Astrocyte (in vitro differentiated cells and primary cell): ENCODE results near the gene ATP5IF1. TPM values are rescaled to one million over a fixed set of nuclear protein-coding genes. Genes with fewer than 3 reads are reported as not detected.

ENCODE experiments used
- DNase-seq: peaks from one replicate; pipeline ENCODE4 v3.0.0-alpha.2; 2010; ENCODE audit warnings: low read depth
- FAIRE-seq: peaks from 2 replicates; lab custom pipeline; 2011; peaks lifted over from hg19 to GRCh38; lab: Jason Lieb, UNC
- H2AFZ ChIP-seq: 2 replicates; pipeline ENCODE4 v1.6.0; 2012; ENCODE audit warnings: low read depth, low read length, inconsistent platforms
- H3K27ac ChIP-seq: 2 replicates; pipeline ENCODE4 v1.5.1; 2011; ENCODE audit warnings: low read depth, low read length, inconsistent platforms
- H3K27me3 ChIP-seq: 2 replicates; pipeline ENCODE4 v1.6.0; 2011; ENCODE audit warnings: low read length, inconsistent platforms; ENCODE audit not compliant: insufficient read depth
- H3K36me3 ChIP-seq: 2 replicates; pipeline ENCODE4 v1.5.1; 2011; ENCODE audit warnings: low read length, inconsistent platforms; ENCODE audit not compliant: insufficient read depth
- H3K4me1 ChIP-seq: 2 replicates; pipeline ENCODE4 v1.5.1; 2011; ENCODE audit warnings: low read length, inconsistent platforms; ENCODE audit not compliant: insufficient read depth
- H3K4me2 ChIP-seq: 2 replicates; pipeline ENCODE4 v1.6.0; 2012; ENCODE audit warnings: low read length, inconsistent platforms
- H3K4me3 ChIP-seq: 2 replicates; pipeline ENCODE4 v1.5.1; 2011; ENCODE audit warnings: low read depth, mild to moderate bottlenecking, low read length, inconsistent platforms; ENCODE audit not compliant: insufficient read depth
- H3K79me2 ChIP-seq: 2 replicates; pipeline ENCODE4 v1.6.0; 2012; ENCODE audit warnings: mild to moderate bottlenecking, low read length, inconsistent platforms; ENCODE audit not compliant: insufficient read depth
- H3K9ac ChIP-seq: 2 replicates; pipeline ENCODE4 v1.6.0; 2012; ENCODE audit warnings: mild to moderate bottlenecking, low read length, inconsistent platforms
- H3K9me3 ChIP-seq: 2 replicates; pipeline ENCODE4 v1.5.1; 2012; ENCODE audit warnings: low read depth, mild to moderate bottlenecking, low read length, inconsistent platforms; ENCODE audit not compliant: insufficient read depth
- H4K20me1 ChIP-seq: 2 replicates; pipeline ENCODE4 v1.6.0; 2012; ENCODE audit warnings: low read length, inconsistent platforms; ENCODE audit not compliant: insufficient read depth
- H3K27ac Mint-ChIP-seq: one replicate; pipeline ENCODE4 v1.8.0; 2021; ENCODE audit warnings: mild to moderate bottlenecking, mixed read lengths; ENCODE audit not compliant: unreplicated experiment
- H3K27me3 Mint-ChIP-seq: one replicate; pipeline ENCODE4 v1.8.0; 2021; ENCODE audit warnings: low read depth, mixed read lengths; ENCODE audit not compliant: unreplicated experiment
- H3K36me3 Mint-ChIP-seq: one replicate; pipeline ENCODE4 v1.8.0; 2021; ENCODE audit warnings: low read depth, mixed read lengths; ENCODE audit not compliant: unreplicated experiment
- H3K4me1 Mint-ChIP-seq: one replicate; pipeline ENCODE4 v1.8.0; 2021; ENCODE audit warnings: low read depth, mixed read lengths; ENCODE audit not compliant: unreplicated experiment
- H3K4me3 Mint-ChIP-seq: one replicate; pipeline ENCODE4 v1.8.0; 2021; ENCODE audit warnings: mild to moderate bottlenecking, moderate library complexity, mixed read lengths; ENCODE audit not compliant: unreplicated experiment
- H3K9me3 Mint-ChIP-seq: one replicate; pipeline ENCODE4 v1.8.0; 2021; ENCODE audit warnings: mild to moderate bottlenecking, mixed read lengths; ENCODE audit not compliant: unreplicated experiment
- EZH2 ChIP-seq: IDR thresholded peaks from 2 replicates; pipeline ENCODE4 v1.6.1; 2012; ENCODE audit warnings: mild to moderate bottlenecking, low read length, inconsistent platforms; ENCODE audit not compliant: insufficient read depth
- total RNA-seq: library from RNA; stranded (reverse); gene quantifications from 2 replicates; pipeline ENCODE4 v1.2.1, GENCODE V29; 2021
- TF ChIP-seq, protein P1 (sequence below): IDR thresholded peaks from 2 replicates; pipeline ENCODE4 v1.5.1; 2011; ENCODE audit warnings: low read depth, mild to moderate bottlenecking, inconsistent platforms, low read length, moderate library complexity; ENCODE audit not compliant: insufficient read depth

The ATP5IF1 gene
- total RNA-seq, 1 donor from 2014 or later = 160 TPM

DNA sequence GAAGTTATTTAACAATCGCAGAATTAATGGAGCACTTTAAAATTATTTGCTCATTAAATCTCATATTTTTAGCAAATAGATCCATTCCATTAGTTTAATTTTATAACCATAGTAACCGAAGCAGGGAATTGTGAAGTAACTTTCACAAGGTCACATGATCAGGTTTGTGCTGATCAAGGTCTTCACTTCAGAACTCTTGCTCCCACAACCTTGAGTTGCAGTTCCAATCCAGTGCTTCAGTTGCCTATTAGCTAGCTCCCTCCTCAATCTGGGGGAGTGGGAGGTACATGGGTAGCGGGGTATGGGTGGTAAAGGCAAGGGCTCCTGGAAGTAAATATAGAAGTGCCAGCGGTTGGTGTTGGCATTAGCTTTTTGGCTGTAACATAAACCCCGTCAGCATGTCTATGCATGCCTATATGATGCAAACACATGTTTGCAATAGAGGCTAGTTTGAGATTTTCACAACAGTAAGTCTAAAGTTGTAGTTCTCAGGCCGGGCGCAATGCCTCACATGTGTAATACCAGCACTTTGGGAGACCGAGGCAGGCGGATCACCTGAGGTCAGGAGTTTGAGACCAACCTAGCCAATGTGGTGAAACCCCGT lies 5.8 kb downstream of the ATP5IF1 start:
- no peak for FAIRE-seq

DNA sequence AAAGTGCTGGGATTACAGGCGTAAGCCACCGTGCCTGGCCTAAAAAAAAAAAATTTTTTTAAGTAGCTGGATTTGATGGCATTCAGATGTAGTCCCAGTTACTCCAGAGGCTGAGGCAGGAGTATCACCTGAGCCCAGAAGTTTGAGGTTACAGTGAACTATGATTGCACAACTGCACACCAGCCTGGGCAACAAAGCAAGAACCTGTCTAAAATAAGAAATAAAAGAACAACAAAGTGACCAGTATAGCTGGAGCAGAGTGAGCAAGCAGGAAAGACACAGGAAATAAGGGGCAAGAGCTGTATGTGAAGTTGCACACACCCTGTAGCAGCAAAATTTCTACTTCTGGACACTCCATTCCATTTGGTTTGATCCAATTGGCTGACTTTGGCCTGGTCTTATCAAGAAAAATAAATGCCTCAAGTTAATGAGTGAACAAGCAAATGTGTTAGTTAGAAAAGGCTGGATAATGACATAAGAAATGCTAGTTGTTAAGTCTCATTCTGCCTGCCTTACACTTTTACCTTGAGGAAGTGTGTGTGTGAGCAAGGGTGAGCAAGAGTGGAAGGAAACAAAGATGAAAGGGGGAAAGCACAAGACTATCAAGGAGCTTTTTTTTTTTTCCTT lies 7.9 kb downstream of the ATP5IF1 start:
- TF ChIP-seq, protein P1, sequence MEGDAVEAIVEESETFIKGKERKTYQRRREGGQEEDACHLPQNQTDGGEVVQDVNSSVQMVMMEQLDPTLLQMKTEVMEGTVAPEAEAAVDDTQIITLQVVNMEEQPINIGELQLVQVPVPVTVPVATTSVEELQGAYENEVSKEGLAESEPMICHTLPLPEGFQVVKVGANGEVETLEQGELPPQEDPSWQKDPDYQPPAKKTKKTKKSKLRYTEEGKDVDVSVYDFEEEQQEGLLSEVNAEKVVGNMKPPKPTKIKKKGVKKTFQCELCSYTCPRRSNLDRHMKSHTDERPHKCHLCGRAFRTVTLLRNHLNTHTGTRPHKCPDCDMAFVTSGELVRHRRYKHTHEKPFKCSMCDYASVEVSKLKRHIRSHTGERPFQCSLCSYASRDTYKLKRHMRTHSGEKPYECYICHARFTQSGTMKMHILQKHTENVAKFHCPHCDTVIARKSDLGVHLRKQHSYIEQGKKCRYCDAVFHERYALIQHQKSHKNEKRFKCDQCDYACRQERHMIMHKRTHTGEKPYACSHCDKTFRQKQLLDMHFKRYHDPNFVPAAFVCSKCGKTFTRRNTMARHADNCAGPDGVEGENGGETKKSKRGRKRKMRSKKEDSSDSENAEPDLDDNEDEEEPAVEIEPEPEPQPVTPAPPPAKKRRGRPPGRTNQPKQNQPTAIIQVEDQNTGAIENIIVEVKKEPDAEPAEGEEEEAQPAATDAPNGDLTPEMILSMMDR = no peak
- TF ChIP-seq EZH2 = no peak
- H3K9ac ChIP-seq = no peak overlapping the region
- H3K36me3 Mint-ChIP-seq = no peaks in the 10 kb centered on the region
- H3K27me3 Mint-ChIP-seq = no peaks in the 10 kb centered on the region
- DNase-seq (no peak), FAIRE-seq (no peak)
- peaks cover 6% of the 10 kb centered on the region for H3K79me2 ChIP-seq
- H3K27ac Mint-ChIP-seq = no peak overlapping the region
- H3K36me3 ChIP-seq = no peaks in the 10 kb centered on the region
- no peak overlapping the region for H3K27ac ChIP-seq
- H3K4me3 Mint-ChIP-seq = peak overlapping the region; percentile 10
- H3K9me3 ChIP-seq = no peaks in the 10 kb centered on the region
- peaks cover 17% of the 10 kb centered on the region for H3K4me1 Mint-ChIP-seq
- H2AFZ ChIP-seq = no peak overlapping the region
- no peak overlapping the region for H3K4me2 ChIP-seq
- no peaks in the 10 kb centered on the region for H4K20me1 ChIP-seq
- peaks cover 21% of the 10 kb centered on the region for H3K4me1 ChIP-seq
- no peaks in the 10 kb centered on the region for H3K9me3 Mint-ChIP-seq
- no peak overlapping the region for H3K4me3 ChIP-seq
- H3K27me3 ChIP-seq = no peaks in the 10 kb centered on the region

More for the DNA sequence above, 5.8 kb downstream of the ATP5IF1 start:
- no peaks in the 10 kb centered on the region for H3K9me3 ChIP-seq
- Mint-ChIP-seq H3K27ac (no peak overlapping the region), H3K4me3 (no peak overlapping the region), H3K27me3 (no peaks in the 10 kb centered on the region), H3K36me3 (no peaks in the 10 kb centered on the region), H3K9me3 (no peaks in the 10 kb centered on the region), H3K4me1 (peaks cover 4% of the 10 kb centered on the region)
- no peak overlapping the region for H3K4me3 ChIP-seq
- H3K9ac ChIP-seq = no peak overlapping the region
- no peak overlapping the region for H2AFZ ChIP-seq
- DNase-seq = no peak
- TF ChIP-seq, protein P1 = no peak
- no peak for TF ChIP-seq EZH2
- peaks cover 20% of the 10 kb centered on the region for H3K79me2 ChIP-seq
- peaks cover 6% of the 10 kb centered on the region for H3K36me3 ChIP-seq
- H3K4me1 ChIP-seq = peaks cover 12% of the 10 kb centered on the region
- no peak overlapping the region for H3K4me2 ChIP-seq
- H3K27me3 ChIP-seq = no peaks in the 10 kb centered on the region
- H4K20me1 ChIP-seq = peaks cover 10% of the 10 kb centered on the region
- H3K27ac ChIP-seq = no peak overlapping the region
